Stimulated activated naive B cell treated with anti-CD40 and anti-IgM and Interleukin-4, amounts not matched to agents 10 μg/mL and 1 μg/mL and 100 μg/mL, for 72 hours (primary cell): ENCODE measurements around the gene CNGA3.
A peak's percentile ranks its signal among the peaks of the same experiment; 100 is the strongest.

Source experiments
- ATAC-seq, 2 donors: fragments of 150-1000 bp; cut with Tn5 transposase; replicated peaks; 2 replicates each; pipeline ENCODE4 v1.10.0; 2021; ENCODE audit warnings: moderate library complexity in 1 of 2
- DNase-seq: peaks from one replicate; pipeline ENCODE4 v3.0.0; 2021
- H3K27ac Mint-ChIP-seq: one replicate; pipeline ENCODE4 v1.8.0; 2022; ENCODE audit warnings: mild to moderate bottlenecking, mixed read lengths
- H3K27me3 Mint-ChIP-seq, 2 donors: one replicate each; pipeline ENCODE4 v1.8.0; 2022; ENCODE audit warnings: mixed read lengths in 2 of 2
- H3K36me3 Mint-ChIP-seq, 2 donors: one replicate each; pipeline ENCODE4 v1.8.0; 2022; ENCODE audit warnings: mixed read lengths in 2 of 2, mild to moderate bottlenecking in 1 of 2
- H3K4me1 Mint-ChIP-seq, 2 donors: one replicate each; pipeline ENCODE4 v1.8.0; 2022; ENCODE audit warnings: mixed read lengths in 2 of 2, mild to moderate bottlenecking in 1 of 2
- H3K4me3 Mint-ChIP-seq, 2 donors: one replicate each; pipeline ENCODE4 v1.8.0; 2022; ENCODE audit warnings: mild to moderate bottlenecking in 2 of 2, mixed read lengths in 2 of 2, moderate library complexity in 1 of 2
- H3K9me3 Mint-ChIP-seq, 2 donors: one replicate each; pipeline ENCODE4 v1.8.0; 2022; ENCODE audit warnings: mixed read lengths in 2 of 2, mild to moderate bottlenecking in 1 of 2

The CNGA3 gene

GRCh38 chr2:98343285-98343684, 3.0 kb upstream of the CNGA3 start:
- no peak overlapping the region for H3K4me3 Mint-ChIP-seq
- no peak for DNase-seq
- H3K27ac Mint-ChIP-seq: no peak overlapping the region
- peaks cover 15 to 24% of the 10 kb centered on the region in 2 donors for H3K4me1 Mint-ChIP-seq
- H3K9me3 Mint-ChIP-seq: peaks cover 0 to 2% of the 10 kb centered on the region in 2 donors
- no peak for ATAC-seq
- peaks cover 0 to 2% of the 10 kb centered on the region in 2 donors for H3K36me3 Mint-ChIP-seq
- peaks cover 55 to 74% of the 10 kb centered on the region in 2 donors for H3K27me3 Mint-ChIP-seq

GRCh38 chr2:98347298-98348065, 1.2 kb downstream of the CNGA3 start:
- Mint-ChIP-seq H3K27ac (peak overlapping the region; percentile 7), H3K9me3 (peaks cover 4 to 10% of the 10 kb centered on the region in 2 donors), H3K36me3 (peaks cover 3 to 6% of the 10 kb centered on the region in 2 donors), H3K27me3 (peaks cover 78 to 91% of the 10 kb centered on the region in 2 donors), H3K4me3 (peak overlapping the region; percentile 22 to 65), H3K4me1 (peaks cover 18 to 34% of the 10 kb centered on the region in 2 donors)
- ATAC-seq (peak; percentile 12 to 46), DNase-seq (no peak)

GRCh38 chr2:98348066-98348561, 1.9 kb downstream of the CNGA3 start:
- Mint-ChIP-seq H3K9me3 (peaks cover 4 to 10% of the 10 kb centered on the region in 2 donors), H3K4me1 (peaks cover 18 to 34% of the 10 kb centered on the region in 2 donors), H3K27me3 (peaks cover 73 to 85% of the 10 kb centered on the region in 2 donors), H3K36me3 (peaks cover 3 to 6% of the 10 kb centered on the region in 2 donors), H3K27ac (peak overlapping the region; percentile 7), H3K4me3 (peak overlapping the region in 1 of 2 donors; percentile 65)
- ATAC-seq (peak; percentile 60 to 75), DNase-seq (peak; percentile 3)

GRCh38 chr2:98350411-98350810, 4.2 kb downstream of the CNGA3 start:
- Mint-ChIP-seq H3K4me1 (peaks cover 18 to 34% of the 10 kb centered on the region in 2 donors), H3K36me3 (peaks cover 3 to 6% of the 10 kb centered on the region in 2 donors), H3K27me3 (peaks cover 54 to 67% of the 10 kb centered on the region in 2 donors), H3K27ac (no peak overlapping the region), H3K4me3 (no peak overlapping the region), H3K9me3 (peaks cover 4 to 10% of the 10 kb centered on the region in 2 donors)
- DNase-seq (no peak), ATAC-seq (no peak)

GRCh38 chr2:98355881-98356280, 9.6 kb downstream of the CNGA3 start:
- H3K4me3 Mint-ChIP-seq: no peak overlapping the region
- H3K27me3 Mint-ChIP-seq: peaks cover 18 to 51% of the 10 kb centered on the region in 2 donors
- ATAC-seq (no peak), DNase-seq (no peak)
- peaks cover under 1 to 3% of the 10 kb centered on the region in 2 donors for H3K36me3 Mint-ChIP-seq
- H3K9me3 Mint-ChIP-seq: peaks cover 4 to 8% of the 10 kb centered on the region in 2 donors
- H3K27ac Mint-ChIP-seq: no peak overlapping the region
- peaks cover 0 to under 1% of the 10 kb centered on the region in 2 donors for H3K4me1 Mint-ChIP-seq

GRCh38 chr2:98356729-98357128, 10.5 kb downstream of the CNGA3 start:
- ATAC-seq (no peak), DNase-seq (no peak)
- H3K36me3 Mint-ChIP-seq: peaks cover 0 to 2% of the 10 kb centered on the region in 2 donors
- no peak overlapping the region for H3K27ac Mint-ChIP-seq
- no peak overlapping the region for H3K4me3 Mint-ChIP-seq
- peaks cover 12 to 48% of the 10 kb centered on the region in 2 donors for H3K27me3 Mint-ChIP-seq
- H3K4me1 Mint-ChIP-seq: no peaks in the 10 kb centered on the region
- peaks cover 3% of the 10 kb centered on the region in 2 donors for H3K9me3 Mint-ChIP-seq

GRCh38 chr2:98357849-98358248, 11.6 kb downstream of the CNGA3 start:
- Mint-ChIP-seq H3K27ac (no peak overlapping the region), H3K36me3 (no peaks in the 10 kb centered on the region), H3K9me3 (no peaks in the 10 kb centered on the region), H3K27me3 (peaks cover 8 to 39% of the 10 kb centered on the region in 2 donors), H3K4me3 (no peak overlapping the region), H3K4me1 (no peaks in the 10 kb centered on the region)
- ATAC-seq (no peak), DNase-seq (no peak)

- ATAC-seq: no peak
- Mint-ChIP-seq H3K27me3 (peaks cover 8 to 35% of the 10 kb centered on the region in 2 donors), H3K36me3 (no peaks in the 10 kb centered on the region), H3K4me1 (no peaks in the 10 kb centered on the region), H3K27ac (no peak overlapping the region), H3K9me3 (no peaks in the 10 kb centered on the region), H3K4me3 (no peak overlapping the region)
- DNase-seq: no peak
Measured at GRCh38 chr2:98359986-98360385, 13.7 kb downstream of the CNGA3 start.

GRCh38 chr2:98367721-98368120, 21.5 kb downstream of the CNGA3 start:
- H3K27ac Mint-ChIP-seq: no peak overlapping the region
- no peak for DNase-seq
- no peaks in the 10 kb centered on the region for H3K4me1 Mint-ChIP-seq
- H3K4me3 Mint-ChIP-seq: no peak overlapping the region
- H3K27me3 Mint-ChIP-seq: peaks cover 25 to 49% of the 10 kb centered on the region in 2 donors
- no peak for ATAC-seq
- H3K9me3 Mint-ChIP-seq: peaks cover 3 to 5% of the 10 kb centered on the region in 2 donors
- no peaks in the 10 kb centered on the region for H3K36me3 Mint-ChIP-seq

- peaks cover 3 to 5% of the 10 kb centered on the region in 2 donors for H3K9me3 Mint-ChIP-seq
- H3K27ac Mint-ChIP-seq: no peak overlapping the region
- H3K36me3 Mint-ChIP-seq: no peaks in the 10 kb centered on the region
- H3K4me3 Mint-ChIP-seq: no peak overlapping the region
- ATAC-seq (no peak), DNase-seq (no peak)
- no peaks in the 10 kb centered on the region for H3K4me1 Mint-ChIP-seq
- H3K27me3 Mint-ChIP-seq: peaks cover 38 to 62% of the 10 kb centered on the region in 2 donors
Measured at GRCh38 chr2:98369710-98370239, 23.5 kb downstream of the CNGA3 start.

- no peaks in the 10 kb centered on the region for H3K4me1 Mint-ChIP-seq
- DNase-seq (no peak), ATAC-seq (no peak)
- no peak overlapping the region for H3K4me3 Mint-ChIP-seq
- peaks cover 38 to 66% of the 10 kb centered on the region in 2 donors for H3K27me3 Mint-ChIP-seq
- no peaks in the 10 kb centered on the region for H3K36me3 Mint-ChIP-seq
- H3K27ac Mint-ChIP-seq: no peak overlapping the region
- peaks cover 3 to 5% of the 10 kb centered on the region in 2 donors for H3K9me3 Mint-ChIP-seq
Measured at GRCh38 chr2:98372121-98372520, 25.9 kb downstream of the CNGA3 start.

GRCh38 chr2:98372579-98372978, 26.3 kb downstream of the CNGA3 start:
- ATAC-seq: no peak

GRCh38 chr2:98374286-98374685, 28.0 kb downstream of the CNGA3 start:
- no peaks in the 10 kb centered on the region for H3K36me3 Mint-ChIP-seq
- DNase-seq: no peak
- H3K27ac Mint-ChIP-seq: peak overlapping the region; percentile 37
- H3K4me3 Mint-ChIP-seq: no peak overlapping the region
- H3K9me3 Mint-ChIP-seq: no peaks in the 10 kb centered on the region
- H3K4me1 Mint-ChIP-seq: no peaks in the 10 kb centered on the region
- no peak for ATAC-seq
- H3K27me3 Mint-ChIP-seq: peaks cover 35 to 62% of the 10 kb centered on the region in 2 donors

More at GRCh38 chr2:98372579-98372978, 26.3 kb downstream of the CNGA3 start:
- Mint-ChIP-seq H3K27me3 (peaks cover 37 to 66% of the 10 kb centered on the region in 2 donors), H3K27ac (peak overlapping the region; percentile 51), H3K9me3 (peaks cover 3% of the 10 kb centered on the region in 2 donors), H3K36me3 (no peaks in the 10 kb centered on the region), H3K4me3 (no peak overlapping the region), H3K4me1 (no peaks in the 10 kb centered on the region)
- no peak for DNase-seq

- H3K9me3 Mint-ChIP-seq: no peaks in the 10 kb centered on the region
Measured at GRCh38 chr2:98374958-98375570, 28.8 kb downstream of the CNGA3 start.

More at GRCh38 chr2:98374958-98375570, 28.8 kb downstream of the CNGA3 start:
- H3K4me3 Mint-ChIP-seq: no peak overlapping the region
- no peak for DNase-seq
- H3K27ac Mint-ChIP-seq: no peak overlapping the region
- ATAC-seq: no peak
- H3K36me3 Mint-ChIP-seq: no peaks in the 10 kb centered on the region
- H3K27me3 Mint-ChIP-seq: peaks cover 39 to 62% of the 10 kb centered on the region in 2 donors
- no peaks in the 10 kb centered on the region for H3K4me1 Mint-ChIP-seq
